Panc1 (cell line): Measurements from ENCODE around the gene L2HGDH. TPM values are rescaled to one million over a fixed set of nuclear protein-coding genes. Genes with fewer than 3 reads are reported as not detected.

Experiments used
- ATAC-seq: fragments of 200-7000 bp; cut with Tn5 transposase; 2 replicates; pipeline ENCODE4 v1.9.1; 2020; ENCODE audit warnings: mild to moderate bottlenecking, moderate library complexity
- BruUV-seq: library from RNA; stranded (reverse); fragments of 400-500 nt; replicated peaks from 2 replicates; lab custom pipeline; 2021; lab: Mats Ljungman, UMichigan
- CTCF ChIA-PET: fragments of 300-600 bp; sonication (Branson Sonifier 250); formaldehyde crosslinking; loops from one replicate; lab custom pipeline; 2022; ENCODE audit warnings: antibody characterized with exemption; lab: Charles Lee
- POLR2A ChIA-PET: fragments of 300-600 bp; sonication (Branson Sonifier 250); formaldehyde crosslinking; loops from one replicate; lab custom pipeline; 2022; ENCODE audit warnings: antibody characterized with exemption; lab: Charles Lee
- DNase-seq: peaks from one replicate; pipeline ENCODE4 v3.0.0-alpha.2; 2010; ENCODE audit warnings: low read depth, low spot score
- H3K27ac ChIP-seq: 2 replicates; pipeline ENCODE4 v1.5.1; 2011; ENCODE audit warnings: mild to moderate bottlenecking, low read length, inconsistent platforms
- H3K27me3 ChIP-seq: fragments of 200-500 bp; sonication (Bioruptor generic); 2 replicates; pipeline ENCODE4 v1.6.0; 2014; ENCODE audit warnings: low read length, inconsistent platforms; ENCODE audit not compliant: control insufficient read depth, insufficient read depth
- H3K36me3 ChIP-seq: fragments of 200-500 bp; sonication (Bioruptor generic); 2 replicates; pipeline ENCODE4 v1.5.1; 2014; ENCODE audit warnings: inconsistent platforms, mild to moderate bottlenecking, low read length, moderate library complexity; ENCODE audit not compliant: control insufficient read depth, insufficient read depth
- H3K4me1 ChIP-seq: 2 replicates; pipeline ENCODE4 v1.5.1; 2011; ENCODE audit warnings: inconsistent platforms, mild to moderate bottlenecking, low read length, moderate library complexity; ENCODE audit not compliant: control insufficient read depth, insufficient read depth
- H3K4me3 ChIP-seq, 2 experiments: 2 replicates each; pipeline ENCODE4 v1.5.1; 2011 to 2012; ENCODE audit warnings: low read depth in 2 of 2, low read length in 2 of 2, mild to moderate bottlenecking in 2 of 2, inconsistent platforms in 1 of 2, moderate library complexity in 1 of 2
- H3K9me3 ChIP-seq: fragments of 200-500 bp; sonication (Bioruptor generic); 2 replicates; pipeline ENCODE4 v1.5.1; 2014; ENCODE audit warnings: low read depth, mild to moderate bottlenecking, inconsistent platforms, low read length, moderate library complexity; ENCODE audit not compliant: control insufficient read depth, insufficient read depth
- POLR2AphosphoS5 ChIP-seq: IDR thresholded peaks from 2 replicates; pipeline ENCODE4 v1.6.1; 2012; ENCODE audit warnings: mild to moderate bottlenecking, low read depth, low read length, moderate library complexity
- SIN3A ChIP-seq: IDR thresholded peaks from 2 replicates; pipeline ENCODE4 v1.6.1; 2012; ENCODE audit warnings: low read depth, mild to moderate bottlenecking, low read length, moderate library complexity, borderline replicate concordance; ENCODE audit not compliant: insufficient read depth
- TCF7L2 ChIP-seq: IDR thresholded peaks from 2 replicates; pipeline ENCODE4 v1.6.1; 2011; ENCODE audit warnings: mild to moderate bottlenecking, low read depth, low read length, inconsistent platforms
- in situ Hi-C: cut with HindIII; loops from 2 replicates; pipeline ENCODE4 v1.10.0; 2016; ENCODE audit warnings: low sequenced_read_pairs, low pct_unique_long_range_greater_than_20kb
- intact Hi-C: fragments of 100-400 bp; cut with micrococcal nuclease; formaldehyde crosslinking; loops from one replicate; pipeline ENCODE4 v1.10.0; 2022; ENCODE audit not compliant: unreplicated experiment
- total RNA-seq: library from RNA; stranded (reverse); gene quantifications from one replicate; pipeline ENCODE4 v1.2.1, GENCODE V29; 2021; ENCODE audit not compliant: unreplicated experiment
- TF ChIP-seq, protein P1 (sequence below): fragments of 450-650 bp; IDR thresholded peaks from 2 replicates; pipeline ENCODE4 v1.5.1; 2017; ENCODE audit warnings: mild to moderate bottlenecking
- TF ChIP-seq, protein P2 (sequence below), 2 experiments: IDR thresholded peaks; 2 replicates each; pipeline ENCODE4 v1.6.1; 2011 to 2012; ENCODE audit warnings: low read depth in 2 of 2, control low read depth in 1 of 2, low read length in 1 of 2, mild to moderate bottlenecking in 1 of 2, moderate library complexity in 1 of 2; ENCODE audit not compliant: insufficient read depth in 1 of 2

Gene L2HGDH
- total RNA-seq, 1 experiment from 2014 or later: 15.0 TPM

DNA sequence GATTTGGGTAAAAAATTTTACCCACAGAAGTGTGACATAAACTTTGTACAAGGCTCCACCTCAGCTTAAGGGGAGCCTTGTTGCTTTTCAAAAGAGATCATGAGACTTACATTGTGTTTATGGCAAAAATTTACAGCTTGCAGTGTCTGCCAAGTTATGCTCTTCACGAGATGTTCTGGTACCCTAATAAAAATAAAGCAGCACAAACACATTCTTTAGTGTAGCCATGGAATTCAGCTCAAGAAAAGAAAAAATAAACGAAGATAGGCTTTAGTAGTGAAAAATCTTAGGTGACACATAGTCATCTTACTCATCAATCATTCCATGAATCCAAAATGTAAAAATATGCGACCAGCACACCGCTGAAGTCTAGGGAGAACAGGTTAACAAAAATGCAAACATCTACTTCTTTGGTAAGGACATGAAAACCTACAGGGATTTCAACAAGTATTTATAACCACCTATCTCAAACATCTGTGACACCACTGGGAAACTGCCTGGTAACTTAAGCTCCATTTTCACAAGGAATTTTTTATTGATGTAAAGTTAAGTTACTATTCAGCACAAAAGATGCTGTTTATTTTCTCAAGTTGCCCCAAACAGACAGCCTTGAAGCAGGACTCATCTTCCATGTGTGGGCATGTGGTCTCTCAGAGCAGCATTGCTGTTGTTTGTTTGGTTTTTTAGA, 33.0 kb upstream of the L2HGDH start:
- BruUV-seq: no TSS peak
- Histone ChIP-seq H3K27me3 (no peaks in the 10 kb centered on the region), H3K27ac (no peak overlapping the region), H3K4me3 (no peak overlapping the region), H3K4me1 (peaks cover 7% of the 10 kb centered on the region), H3K9me3 (no peaks in the 10 kb centered on the region), H3K36me3 (no peaks in the 10 kb centered on the region)
- DNase-seq (no peak), ATAC-seq (no peak)
- ChIA-PET CTCF (no interaction called here), POLR2A (interaction anchor here (0.8 kb wide), 1 partner anchor 214 kb away, joined by 5 read pairs; no protein-coding TSS in a partner anchor)
- no peak for TF ChIP-seq TCF7L2
- intact Hi-C loops (no loop called here), in situ Hi-C loops (no loop called here)

DNA sequence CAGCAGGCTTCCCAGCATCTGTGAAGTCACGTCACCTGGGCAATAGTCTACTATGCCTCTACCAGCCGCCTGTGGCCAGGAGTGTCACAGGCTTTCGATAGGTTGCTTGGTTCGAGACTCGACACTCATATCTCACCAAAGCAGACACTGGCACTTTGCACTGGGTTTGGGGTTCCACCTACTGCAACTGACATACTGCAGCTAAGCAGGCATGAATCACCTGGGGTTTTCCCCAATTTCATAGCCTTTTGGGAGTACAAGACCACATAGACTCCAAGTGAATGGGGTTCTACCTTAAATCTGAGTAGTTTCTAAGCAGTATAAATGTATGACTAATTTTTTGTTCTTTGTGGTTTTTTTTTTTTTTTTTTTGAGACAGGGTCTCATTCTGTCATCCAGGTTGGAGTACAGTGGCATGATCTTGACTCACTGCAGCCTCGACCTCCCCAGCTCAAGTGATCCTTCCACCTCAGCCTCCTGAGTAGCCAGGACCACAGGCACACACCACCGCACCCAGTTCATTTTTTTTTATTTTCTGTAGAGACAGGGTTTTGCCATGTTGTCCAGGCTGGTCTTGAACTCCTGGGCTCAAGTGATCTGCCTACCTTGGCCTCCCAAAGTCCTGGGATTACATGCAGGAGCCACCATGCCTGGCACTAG, 32.2 kb upstream of the L2HGDH start:
- no peak for DNase-seq
- BruUV-seq: no TSS peak
- H3K27me3 ChIP-seq: no peaks in the 10 kb centered on the region
- H3K9me3 ChIP-seq: no peaks in the 10 kb centered on the region
- ChIA-PET POLR2A (no interaction called here), CTCF (no interaction called here)
- H3K4me1 ChIP-seq: peaks cover 7% of the 10 kb centered on the region
- ATAC-seq: no peak
- in situ Hi-C loops: no loop called here
- TF ChIP-seq, protein P1, sequence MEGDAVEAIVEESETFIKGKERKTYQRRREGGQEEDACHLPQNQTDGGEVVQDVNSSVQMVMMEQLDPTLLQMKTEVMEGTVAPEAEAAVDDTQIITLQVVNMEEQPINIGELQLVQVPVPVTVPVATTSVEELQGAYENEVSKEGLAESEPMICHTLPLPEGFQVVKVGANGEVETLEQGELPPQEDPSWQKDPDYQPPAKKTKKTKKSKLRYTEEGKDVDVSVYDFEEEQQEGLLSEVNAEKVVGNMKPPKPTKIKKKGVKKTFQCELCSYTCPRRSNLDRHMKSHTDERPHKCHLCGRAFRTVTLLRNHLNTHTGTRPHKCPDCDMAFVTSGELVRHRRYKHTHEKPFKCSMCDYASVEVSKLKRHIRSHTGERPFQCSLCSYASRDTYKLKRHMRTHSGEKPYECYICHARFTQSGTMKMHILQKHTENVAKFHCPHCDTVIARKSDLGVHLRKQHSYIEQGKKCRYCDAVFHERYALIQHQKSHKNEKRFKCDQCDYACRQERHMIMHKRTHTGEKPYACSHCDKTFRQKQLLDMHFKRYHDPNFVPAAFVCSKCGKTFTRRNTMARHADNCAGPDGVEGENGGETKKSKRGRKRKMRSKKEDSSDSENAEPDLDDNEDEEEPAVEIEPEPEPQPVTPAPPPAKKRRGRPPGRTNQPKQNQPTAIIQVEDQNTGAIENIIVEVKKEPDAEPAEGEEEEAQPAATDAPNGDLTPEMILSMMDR: no peak
- TF ChIP-seq, protein P2, sequence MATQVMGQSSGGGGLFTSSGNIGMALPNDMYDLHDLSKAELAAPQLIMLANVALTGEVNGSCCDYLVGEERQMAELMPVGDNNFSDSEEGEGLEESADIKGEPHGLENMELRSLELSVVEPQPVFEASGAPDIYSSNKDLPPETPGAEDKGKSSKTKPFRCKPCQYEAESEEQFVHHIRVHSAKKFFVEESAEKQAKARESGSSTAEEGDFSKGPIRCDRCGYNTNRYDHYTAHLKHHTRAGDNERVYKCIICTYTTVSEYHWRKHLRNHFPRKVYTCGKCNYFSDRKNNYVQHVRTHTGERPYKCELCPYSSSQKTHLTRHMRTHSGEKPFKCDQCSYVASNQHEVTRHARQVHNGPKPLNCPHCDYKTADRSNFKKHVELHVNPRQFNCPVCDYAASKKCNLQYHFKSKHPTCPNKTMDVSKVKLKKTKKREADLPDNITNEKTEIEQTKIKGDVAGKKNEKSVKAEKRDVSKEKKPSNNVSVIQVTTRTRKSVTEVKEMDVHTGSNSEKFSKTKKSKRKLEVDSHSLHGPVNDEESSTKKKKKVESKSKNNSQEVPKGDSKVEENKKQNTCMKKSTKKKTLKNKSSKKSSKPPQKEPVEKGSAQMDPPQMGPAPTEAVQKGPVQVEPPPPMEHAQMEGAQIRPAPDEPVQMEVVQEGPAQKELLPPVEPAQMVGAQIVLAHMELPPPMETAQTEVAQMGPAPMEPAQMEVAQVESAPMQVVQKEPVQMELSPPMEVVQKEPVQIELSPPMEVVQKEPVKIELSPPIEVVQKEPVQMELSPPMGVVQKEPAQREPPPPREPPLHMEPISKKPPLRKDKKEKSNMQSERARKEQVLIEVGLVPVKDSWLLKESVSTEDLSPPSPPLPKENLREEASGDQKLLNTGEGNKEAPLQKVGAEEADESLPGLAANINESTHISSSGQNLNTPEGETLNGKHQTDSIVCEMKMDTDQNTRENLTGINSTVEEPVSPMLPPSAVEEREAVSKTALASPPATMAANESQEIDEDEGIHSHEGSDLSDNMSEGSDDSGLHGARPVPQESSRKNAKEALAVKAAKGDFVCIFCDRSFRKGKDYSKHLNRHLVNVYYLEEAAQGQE (IDR thresholded peaks at IDR 0.05; ENCODE audit: insufficient read depth in 1 of 2, low read depth in 2 of 2, low read length in 1 of 2): no peak
- TF ChIP-seq POLR2AphosphoS5 (no peak), SIN3A (no peak), TCF7L2 (no peak)
- no peak overlapping the region for H3K4me3 ChIP-seq
- intact Hi-C loops: no loop called here
- H3K36me3 ChIP-seq: no peaks in the 10 kb centered on the region
- H3K27ac ChIP-seq: no peak overlapping the region

DNA sequence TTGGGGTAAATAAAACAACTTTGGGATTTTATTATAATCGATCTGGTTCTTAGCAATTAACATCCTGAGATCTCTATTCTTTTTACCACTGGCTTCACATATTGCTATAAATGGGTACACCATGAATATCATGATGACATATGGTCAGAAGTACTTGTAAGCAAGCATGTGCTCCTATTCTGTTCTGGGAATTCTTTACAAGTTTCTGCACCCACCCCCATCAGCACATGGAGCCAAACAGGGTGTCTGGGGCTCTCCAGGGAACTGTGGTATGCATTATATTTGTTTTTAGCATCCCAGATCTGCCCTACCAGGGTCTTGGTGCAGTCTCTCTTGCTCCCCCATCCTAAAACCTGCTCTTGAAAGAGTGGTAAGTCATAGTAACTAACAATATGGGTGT, 31.4 kb upstream of the L2HGDH start:
- POLR2A ChIA-PET: no interaction called here
- Histone ChIP-seq H3K9me3 (no peaks in the 10 kb centered on the region), H3K27ac (no peak overlapping the region), H3K36me3 (no peaks in the 10 kb centered on the region), H3K4me3 (no peak overlapping the region), H3K27me3 (no peaks in the 10 kb centered on the region), H3K4me1 (peaks cover 7% of the 10 kb centered on the region)
- DNase-seq: no peak
- BruUV-seq: no TSS peak
- TF ChIP-seq TCF7L2 (no peak), POLR2AphosphoS5 (no peak), SIN3A (no peak)
- TF ChIP-seq, protein P2 (IDR thresholded peaks at IDR 0.05; ENCODE audit: insufficient read depth in 1 of 2, low read depth in 2 of 2, low read length in 1 of 2): no peak
- TF ChIP-seq, protein P1: no peak
- intact Hi-C loops: no loop called here
- CTCF ChIA-PET: no interaction called here
- in situ Hi-C loops: no loop called here
- ATAC-seq: no peak
